Type B pancreatic cell (in vitro differentiated cells): ENCODE results near the gene PLEKHA7. TPM values are rescaled to one million over a fixed set of nuclear protein-coding genes. Genes with fewer than 3 reads are reported as not detected.
A peak's percentile ranks its signal among the peaks of the same experiment; 100 is the strongest.

Source experiments
- DNase-seq: peaks from one replicate; pipeline ENCODE4 v3.0.0; 2021; ENCODE audit warnings: mixed read lengths; ENCODE audit not compliant: unreplicated experiment; ENCODE audit errors: extremely low spot score
- H3K27ac Mint-ChIP-seq: 2 replicates; pipeline ENCODE4 v1.8.0; 2021; ENCODE audit warnings: mild to moderate bottlenecking, mixed read lengths
- H3K27me3 Mint-ChIP-seq: 2 replicates; pipeline ENCODE4 v1.8.0; 2021; ENCODE audit warnings: mixed read lengths
- H3K36me3 Mint-ChIP-seq: 2 replicates; pipeline ENCODE4 v1.8.0; 2021; ENCODE audit warnings: mixed read lengths
- H3K4me1 Mint-ChIP-seq: one replicate; pipeline ENCODE4 v1.8.0; 2021; ENCODE audit warnings: mixed read lengths; ENCODE audit not compliant: unreplicated experiment
- H3K4me3 Mint-ChIP-seq: 2 replicates; pipeline ENCODE4 v1.8.0; 2021; ENCODE audit warnings: mild to moderate bottlenecking, mixed read lengths
- H3K9me3 Mint-ChIP-seq: 2 replicates; pipeline ENCODE4 v1.8.0; 2021; ENCODE audit warnings: mixed read lengths
- total RNA-seq: library from RNA; stranded (reverse); gene quantifications from 2 replicates; pipeline ENCODE4 v1.2.1, GENCODE V29; 2021; ENCODE audit warnings: low replicate concordance
- TF ChIP-seq, protein P1 (sequence below): fragments of 200-600 bp; sonication (generic); conservative IDR thresholded peaks from 2 replicates; pipeline ENCODE4 v1.5.0; 2021; ENCODE audit warnings: antibody characterized with exemption, mild to moderate bottlenecking

The PLEKHA7 gene
- total RNA-seq, 1 donor from 2014 or later, result 64.7 TPM

DNA sequence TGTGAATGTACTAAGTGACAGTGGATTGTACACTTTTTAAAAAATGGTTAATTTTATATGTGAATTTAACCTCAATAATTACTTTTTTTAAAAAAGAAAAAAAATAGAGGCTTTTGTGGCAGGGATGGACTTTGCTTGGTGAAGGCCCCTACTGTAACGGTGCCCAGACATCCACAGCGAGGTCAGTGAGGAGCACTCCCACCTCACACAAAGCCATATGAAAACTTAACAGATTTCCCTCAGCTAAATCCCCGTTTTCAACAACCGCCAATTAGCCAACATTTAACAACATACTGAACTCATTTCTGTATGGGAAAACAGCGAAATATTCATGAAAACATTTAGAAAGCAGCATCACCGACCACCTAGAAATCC is 276.4 kb downstream of the PLEKHA7 start:
- Mint-ChIP-seq H3K9me3 (no peaks in the 10 kb centered on the region), H3K27ac (no peak overlapping the region), H3K4me1 (peaks cover 8% of the 10 kb centered on the region), H3K4me3 (peak overlapping the region; percentile 84), H3K27me3 (no peaks in the 10 kb centered on the region), H3K36me3 (peaks cover 9% of the 10 kb centered on the region)
- TF ChIP-seq, protein P1, sequence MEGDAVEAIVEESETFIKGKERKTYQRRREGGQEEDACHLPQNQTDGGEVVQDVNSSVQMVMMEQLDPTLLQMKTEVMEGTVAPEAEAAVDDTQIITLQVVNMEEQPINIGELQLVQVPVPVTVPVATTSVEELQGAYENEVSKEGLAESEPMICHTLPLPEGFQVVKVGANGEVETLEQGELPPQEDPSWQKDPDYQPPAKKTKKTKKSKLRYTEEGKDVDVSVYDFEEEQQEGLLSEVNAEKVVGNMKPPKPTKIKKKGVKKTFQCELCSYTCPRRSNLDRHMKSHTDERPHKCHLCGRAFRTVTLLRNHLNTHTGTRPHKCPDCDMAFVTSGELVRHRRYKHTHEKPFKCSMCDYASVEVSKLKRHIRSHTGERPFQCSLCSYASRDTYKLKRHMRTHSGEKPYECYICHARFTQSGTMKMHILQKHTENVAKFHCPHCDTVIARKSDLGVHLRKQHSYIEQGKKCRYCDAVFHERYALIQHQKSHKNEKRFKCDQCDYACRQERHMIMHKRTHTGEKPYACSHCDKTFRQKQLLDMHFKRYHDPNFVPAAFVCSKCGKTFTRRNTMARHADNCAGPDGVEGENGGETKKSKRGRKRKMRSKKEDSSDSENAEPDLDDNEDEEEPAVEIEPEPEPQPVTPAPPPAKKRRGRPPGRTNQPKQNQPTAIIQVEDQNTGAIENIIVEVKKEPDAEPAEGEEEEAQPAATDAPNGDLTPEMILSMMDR, result no peak
- no peak for DNase-seq

Other genes starting within 250 kb of the PLEKHA7 start
- gene RPS13, start 63.3 kb upstream of the PLEKHA7 start, total RNA-seq, result 1,333 and 1,435 TPM in 2 replicates
- 76.2 and 79.2 TPM in 2 replicates for gene PIK3C2A, start 193.6 kb upstream of the PLEKHA7 start, total RNA-seq